HG03354 (cell line): ENCODE measurements around the gene INPP5A.
"Not testable (repeated sequence)": the region's sequence is repeated elsewhere in the genome, so short reads cannot be mapped to it uniquely, and the experiment has no call there.

Source experiments
- ATAC-seq: cut with Tn5 transposase; IDR thresholded peaks from one replicate; pipeline ENCODE4 v1.9.1; 2021; ENCODE audit warnings: mild to moderate bottlenecking; ENCODE audit not compliant: unreplicated experiment, poor library complexity, severe bottlenecking

INPP5A gene

DNA sequence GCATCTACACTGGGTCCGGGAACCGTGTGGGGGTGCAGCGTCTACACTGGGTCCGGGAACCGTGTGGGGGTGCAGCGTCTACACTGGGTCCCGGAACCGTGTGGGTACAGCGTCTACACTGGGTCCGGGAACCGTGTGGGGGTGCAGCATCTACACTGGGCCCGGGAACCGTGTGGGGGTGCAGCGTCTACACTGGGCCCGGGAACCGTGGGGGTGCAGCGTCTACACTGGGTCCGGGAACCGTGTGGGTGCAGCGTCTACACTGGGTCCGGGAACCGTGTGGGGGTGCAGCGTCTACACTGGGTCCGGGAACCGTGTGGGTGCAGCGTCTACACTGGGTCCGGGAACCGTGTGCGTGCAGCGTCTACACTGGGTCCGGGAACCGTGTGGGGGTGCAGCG lies 254.5 kb downstream of the INPP5A start:
- not testable (repeated sequence) for ATAC-seq

DNA sequence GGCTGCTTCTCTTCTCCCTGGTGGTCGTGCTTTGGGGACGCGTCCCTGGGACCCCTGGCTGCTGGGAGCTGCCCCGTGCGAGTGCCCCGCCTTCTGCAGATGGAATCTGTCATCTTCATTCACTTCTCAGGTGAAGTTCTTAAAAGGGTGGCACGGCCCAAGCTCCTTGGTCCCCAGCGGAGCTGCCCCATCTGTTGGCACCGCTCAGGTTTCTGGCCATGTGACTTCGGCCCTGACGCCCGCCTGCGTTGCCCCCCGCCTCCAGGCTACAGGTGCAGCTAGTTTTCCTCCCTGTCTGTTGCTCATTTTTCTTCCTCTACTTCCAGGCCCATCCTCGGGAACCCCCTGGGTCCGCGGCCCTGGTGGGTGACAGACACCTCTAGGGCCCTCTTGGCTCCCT lies 255.2 kb downstream of the INPP5A start:
- no peak for ATAC-seq

DNA sequence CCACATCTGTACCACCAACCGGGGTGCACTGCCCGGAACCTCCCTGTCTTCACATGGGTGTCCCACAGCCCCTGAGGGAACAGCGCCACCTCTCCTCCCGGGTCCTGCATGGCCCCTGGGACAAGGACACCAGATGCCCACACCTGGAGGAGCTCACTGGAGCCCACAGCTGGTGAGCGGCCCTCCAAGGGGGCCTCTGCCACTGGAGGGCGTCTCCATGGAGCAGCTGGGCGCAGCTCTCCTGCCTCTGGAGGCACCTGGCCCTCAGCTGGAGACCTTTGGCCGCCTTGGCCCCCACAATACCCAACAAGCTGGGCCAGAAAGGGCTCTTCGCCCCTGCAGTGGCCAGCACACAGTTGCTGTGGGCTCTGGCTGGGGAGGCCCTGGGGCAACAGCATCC lies 255.6 kb downstream of the INPP5A start:
- ATAC-seq, result no peak

DNA sequence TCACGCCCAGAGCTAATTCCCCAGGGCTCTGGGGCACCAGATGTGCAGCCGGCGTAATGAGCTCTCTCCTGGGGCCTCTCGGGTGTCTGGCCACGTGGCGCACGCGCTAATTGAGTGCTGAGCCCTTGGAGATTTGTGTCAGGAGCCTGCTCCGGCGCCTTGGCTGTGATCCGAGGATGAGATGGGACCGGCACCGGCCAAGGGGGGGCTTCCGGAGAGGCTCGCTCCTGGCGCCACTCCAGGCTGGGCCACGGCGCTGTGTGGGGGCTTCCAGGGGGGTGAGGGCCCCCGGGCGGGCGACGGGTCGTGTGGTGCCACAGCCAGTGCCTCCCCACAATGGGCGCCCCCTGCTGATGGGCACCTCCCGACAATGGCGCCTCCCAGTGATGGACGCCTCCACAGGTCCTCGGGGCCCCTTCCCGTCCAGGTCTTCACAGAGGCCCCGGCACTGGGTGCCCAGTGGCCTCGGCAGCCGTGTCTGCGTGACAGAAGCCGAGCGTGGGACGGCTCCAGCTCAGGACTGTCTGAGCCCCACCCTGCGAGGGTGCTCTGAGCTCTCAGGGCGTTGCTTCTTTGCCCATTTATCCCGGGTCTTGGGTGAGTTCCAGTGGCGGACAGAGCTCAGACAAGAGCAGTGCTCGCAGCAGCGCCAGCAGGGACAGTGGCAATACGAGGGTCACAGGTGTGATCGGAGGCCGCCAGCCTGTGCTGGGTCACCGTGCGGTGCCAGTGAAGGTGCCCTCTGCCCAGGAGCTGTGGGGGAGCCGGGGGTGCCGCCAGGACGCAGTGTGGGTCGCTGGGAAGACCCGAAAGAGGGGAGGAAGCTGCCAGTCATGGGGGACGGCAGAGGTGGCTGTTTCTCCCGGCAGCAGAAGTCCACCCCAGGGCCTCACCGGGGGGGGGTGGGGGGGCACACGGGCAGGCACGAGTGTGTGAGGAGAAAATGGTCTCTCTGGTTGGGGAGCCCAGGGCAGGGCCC lies 256.6 kb downstream of the INPP5A start:
- ATAC-seq, result no peak

DNA sequence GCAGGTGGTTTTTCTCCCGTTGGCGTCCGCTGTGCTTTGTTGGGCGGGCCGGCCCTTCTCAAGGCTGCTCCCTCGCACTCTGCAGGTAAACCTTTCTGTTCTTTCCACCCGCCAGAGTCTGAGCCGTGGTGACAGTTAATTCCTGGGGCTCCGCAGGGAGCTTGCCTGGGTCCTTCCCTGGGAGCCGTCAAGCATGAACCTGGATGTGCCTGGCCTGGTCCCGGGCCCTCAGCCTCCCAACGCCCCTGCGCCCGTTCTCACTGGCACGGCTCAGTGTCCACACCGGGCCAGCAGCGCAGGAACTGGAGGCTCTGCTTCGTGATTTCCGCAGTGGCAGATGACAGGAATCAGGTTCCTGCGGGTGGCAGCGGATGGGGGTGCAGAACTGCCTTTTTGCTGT lies 259.3 kb downstream of the INPP5A start:
- no peak for ATAC-seq

DNA sequence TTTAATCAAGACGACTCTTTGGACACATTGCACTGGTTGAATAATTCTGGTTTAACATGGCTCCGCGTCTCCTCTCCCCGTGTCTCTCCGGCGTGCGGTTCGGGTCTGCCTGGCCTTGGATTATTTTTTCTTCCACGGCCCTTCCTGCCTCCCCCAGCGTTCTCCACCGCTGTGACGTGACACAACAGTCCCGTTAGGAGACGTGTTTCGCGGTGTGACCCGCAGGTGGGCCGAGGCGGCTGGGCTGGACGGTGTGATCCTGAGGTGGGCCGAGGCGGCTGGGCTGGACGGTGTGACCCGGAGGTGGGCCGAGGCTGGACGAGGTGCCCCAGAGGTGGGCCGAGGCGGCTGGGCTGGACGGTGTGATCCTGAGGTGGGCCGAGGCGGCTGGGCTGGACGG lies 260.4 kb downstream of the INPP5A start:
- not testable (repeated sequence) for ATAC-seq

DNA sequence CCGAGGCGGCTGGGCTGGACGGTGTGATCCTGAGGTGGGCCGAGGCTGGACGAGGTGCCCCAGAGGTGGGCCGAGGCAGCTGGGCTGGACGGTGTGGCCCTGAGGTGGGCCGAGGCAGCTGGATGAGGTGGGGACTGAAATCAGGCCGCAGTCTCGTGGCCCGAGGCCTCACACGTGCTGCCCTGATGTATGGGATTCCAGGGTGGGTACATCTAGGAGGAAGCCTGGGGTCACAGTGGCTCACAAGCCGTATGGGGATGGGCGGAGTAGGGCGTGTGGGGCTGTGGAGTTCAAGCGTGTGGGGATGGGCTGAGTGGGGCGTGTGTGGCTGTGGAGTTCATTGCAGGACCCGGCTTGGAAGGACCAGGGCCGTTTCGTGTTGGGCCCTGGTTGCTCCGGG lies 260.8 kb downstream of the INPP5A start:
- no peak for ATAC-seq

DNA sequence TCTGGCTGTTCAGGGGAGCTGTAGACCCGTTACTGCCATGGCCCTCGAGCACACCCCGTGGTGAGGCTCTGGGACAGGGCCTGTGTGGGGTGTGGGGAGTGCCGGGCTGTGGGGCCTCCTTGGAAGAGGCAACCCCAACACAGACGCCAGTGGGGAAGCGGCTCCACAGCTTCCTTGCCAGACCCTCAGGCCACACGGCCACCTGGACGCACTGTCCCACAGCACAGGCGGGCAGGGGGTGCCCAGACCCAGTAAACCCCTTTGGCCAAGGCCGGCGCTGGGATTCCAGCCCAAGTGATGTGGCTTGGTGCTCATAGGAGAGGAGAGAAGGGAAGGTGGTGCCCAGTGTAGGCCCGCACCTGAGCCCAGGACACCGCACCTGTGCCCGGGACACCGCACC lies 261.3 kb downstream of the INPP5A start:
- no peak for ATAC-seq

DNA sequence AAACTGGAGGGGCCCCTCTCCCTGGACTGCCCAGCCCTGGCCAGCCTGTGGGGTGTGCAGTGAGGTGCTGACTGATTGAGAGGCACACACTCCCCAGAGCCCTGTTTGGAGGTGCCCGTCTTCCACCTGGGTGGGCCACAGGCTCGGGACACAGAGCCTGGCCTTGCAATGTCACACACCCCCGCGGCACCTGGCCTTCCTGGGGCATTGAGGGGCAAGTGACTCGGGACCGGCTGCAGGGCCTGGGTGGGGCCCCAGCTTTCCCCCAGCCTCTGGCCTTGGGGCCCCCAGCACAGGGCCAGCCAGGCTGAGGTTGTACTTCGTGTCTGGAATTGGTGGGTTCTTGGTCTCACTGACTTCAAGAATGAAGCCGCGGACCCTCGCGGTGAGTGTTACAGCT lies 262.3 kb downstream of the INPP5A start:
- ATAC-seq, result no peak

DNA sequence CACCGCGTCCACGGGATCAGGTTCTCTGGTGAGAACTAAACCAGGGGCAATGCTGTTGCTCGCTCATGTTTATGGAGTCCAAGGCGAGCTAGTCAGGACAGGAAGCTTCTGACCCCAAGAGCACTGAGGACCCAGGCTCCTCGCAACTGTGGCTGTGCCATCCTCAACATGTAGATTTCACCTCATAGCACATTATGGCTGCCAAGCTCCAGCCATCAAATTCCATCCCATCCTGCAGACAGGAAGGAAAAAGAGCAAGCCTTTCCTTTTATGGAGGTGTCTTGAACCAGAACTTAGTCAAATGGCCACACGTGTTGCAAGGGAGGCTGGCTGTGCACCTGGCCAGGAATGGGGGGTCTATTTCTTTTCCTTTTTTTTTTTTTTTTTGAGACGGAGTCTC lies 264.5 kb downstream of the INPP5A start:
- no peak for ATAC-seq

DNA sequence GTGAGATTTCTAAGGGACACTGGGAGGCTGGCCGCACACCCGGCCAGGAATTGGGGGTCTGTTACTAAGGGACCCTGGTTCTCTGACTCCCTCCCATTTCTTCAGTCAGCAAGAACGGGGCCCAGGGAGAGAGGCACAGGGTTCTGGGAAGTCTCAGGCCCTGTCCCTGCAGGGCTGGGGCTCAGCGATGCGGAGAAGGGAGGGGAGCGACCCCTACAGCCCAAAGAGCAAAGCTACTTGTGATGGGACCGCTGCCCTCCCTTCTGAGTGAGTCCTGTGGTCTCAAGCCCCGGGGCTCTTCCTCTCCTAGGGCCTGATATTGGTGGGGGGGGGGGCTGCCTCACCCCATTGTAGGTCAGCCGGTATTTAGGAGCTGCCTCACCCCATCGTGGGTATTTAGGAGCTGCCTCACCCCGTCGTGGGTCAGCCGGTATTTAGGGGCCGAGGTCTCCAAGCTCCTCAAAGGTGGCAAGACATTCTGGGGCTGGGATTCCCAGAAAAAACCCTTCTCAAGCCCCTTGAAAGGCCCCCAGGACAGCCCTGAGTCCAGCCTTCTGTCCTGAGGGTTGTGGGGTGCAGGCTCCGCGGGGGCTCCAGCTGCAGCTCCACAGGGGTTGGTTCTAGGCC lies 265.2 kb downstream of the INPP5A start:
- ATAC-seq, result no peak

DNA sequence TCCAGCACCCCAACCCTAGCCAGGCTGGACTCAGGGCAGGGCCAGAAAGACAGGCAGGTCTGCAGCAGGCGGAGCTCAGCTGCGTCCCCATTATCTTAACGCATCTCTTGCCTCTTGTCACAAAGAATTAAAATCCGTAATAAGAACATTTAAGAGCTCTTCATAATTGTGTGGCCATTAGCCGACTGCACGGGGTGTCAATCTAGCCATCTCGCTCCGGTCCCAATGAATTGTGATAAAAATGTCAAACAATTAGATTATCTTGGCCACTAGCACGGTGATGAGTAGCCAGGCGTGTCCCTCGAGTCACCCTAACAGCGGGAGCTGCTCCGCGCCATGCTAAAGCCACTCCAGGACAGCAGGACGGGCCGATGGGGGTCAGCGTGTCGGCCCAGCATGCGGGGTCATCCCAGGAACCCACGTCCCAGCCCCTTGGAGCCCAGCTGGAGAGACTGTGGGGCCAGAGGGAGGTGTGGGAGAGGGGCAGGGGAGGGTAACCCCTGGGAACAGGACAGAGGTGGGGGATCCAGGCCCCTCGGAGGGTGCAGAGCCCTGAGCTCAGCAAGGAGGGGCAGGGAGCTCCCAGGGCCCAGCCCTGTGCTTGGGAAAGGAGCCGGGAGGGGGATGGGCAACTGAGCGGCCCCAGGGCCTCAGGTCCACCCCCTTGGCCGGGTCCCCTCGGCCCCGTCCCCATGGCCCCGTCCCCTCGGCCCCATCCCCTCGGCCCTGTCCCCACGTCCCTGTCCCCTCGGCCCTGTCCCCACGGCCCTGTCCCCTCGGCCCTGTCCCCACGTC lies 266.0 kb downstream of the INPP5A start:
- ATAC-seq, result no peak

DNA sequence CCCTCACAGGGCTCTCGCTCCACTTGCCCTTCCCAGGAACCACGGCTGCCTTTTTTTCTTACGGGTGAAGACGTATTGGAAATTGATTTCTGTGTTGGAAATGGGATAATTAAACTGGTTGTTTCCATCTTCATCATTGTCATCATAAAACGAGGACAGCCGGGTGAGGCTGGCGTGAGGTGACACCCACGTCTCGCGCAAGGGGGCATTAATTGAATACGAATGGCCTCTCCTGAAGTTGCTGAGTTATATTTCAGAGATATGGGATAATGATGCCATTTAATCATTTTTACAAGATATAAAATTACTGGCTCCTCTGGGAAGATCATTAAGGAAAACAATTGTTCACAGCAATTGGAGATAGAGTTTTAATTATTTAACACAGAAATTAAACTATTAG lies 266.7 kb downstream of the INPP5A start:
- ATAC-seq, result no peak

DNA sequence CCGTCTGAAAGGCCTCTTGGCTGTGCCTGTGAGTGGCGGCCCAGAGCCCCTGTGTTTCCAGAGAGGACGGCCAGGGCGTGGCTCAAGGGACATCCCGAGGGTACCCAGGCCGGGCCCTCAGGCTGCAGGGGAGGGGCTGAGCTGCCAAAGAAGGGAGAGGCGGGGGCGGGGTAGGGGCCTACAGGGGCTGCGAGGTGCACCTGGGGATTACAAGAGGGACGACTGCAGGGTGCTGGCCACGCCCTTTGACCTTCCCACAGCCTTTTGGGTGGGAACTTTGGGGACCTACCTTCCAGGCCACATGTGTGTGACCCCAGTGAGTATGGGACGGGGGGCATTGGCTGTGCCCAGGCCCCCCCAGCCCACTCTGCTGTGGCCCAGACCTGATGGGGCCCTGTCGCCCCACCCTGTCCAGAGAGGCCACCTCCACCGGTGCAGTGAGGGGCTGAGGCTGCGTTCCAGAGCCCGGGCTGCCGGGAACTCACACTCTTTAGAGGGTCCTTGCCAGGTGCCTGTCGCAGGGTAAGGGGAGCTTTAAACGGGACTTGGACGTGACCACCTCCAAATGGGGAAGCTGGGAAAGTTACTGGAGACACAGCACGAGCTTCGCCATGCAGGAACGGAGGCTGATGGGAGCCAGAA lies 267.3 kb downstream of the INPP5A start:
- no peak for ATAC-seq

DNA sequence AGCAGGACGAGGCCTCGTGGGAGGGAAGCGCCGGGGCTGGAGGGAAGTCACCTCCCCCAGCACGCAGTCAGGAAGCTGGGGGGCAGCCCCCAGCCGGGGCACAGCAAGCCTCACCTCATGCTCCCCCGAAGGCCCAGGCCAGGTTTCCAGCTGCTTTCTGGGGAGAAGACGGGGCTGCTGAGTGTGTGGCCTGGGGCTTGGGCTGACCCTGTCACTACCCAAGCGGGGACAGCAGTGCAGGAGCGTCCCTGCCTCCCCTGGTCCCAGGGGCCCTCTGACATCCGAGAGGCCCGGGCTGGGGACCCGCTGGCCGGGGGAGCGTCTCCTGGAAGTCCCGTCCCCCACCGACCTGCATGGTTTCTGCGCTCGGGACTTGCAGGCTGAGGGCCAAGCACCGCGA lies 268.0 kb downstream of the INPP5A start:
- ATAC-seq, result no peak

DNA sequence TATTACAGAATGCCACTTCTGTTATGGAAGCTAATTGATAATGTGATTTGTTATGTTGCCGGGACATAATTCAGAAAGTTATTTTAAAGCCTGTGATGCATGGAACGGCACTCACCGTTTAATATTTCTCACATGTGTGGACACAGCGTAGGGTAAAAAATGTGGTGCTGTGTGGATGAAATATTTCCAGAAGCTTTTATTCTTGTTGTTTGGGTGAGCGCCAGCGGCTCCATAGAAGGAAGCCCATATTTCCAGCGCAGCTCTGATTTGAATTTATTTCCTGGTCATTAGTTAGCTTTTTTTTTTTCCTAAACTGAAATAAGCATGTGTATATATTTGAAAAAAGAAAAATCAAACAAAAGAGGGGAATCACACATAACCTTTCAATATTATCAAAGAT lies 268.5 kb downstream of the INPP5A start:
- no peak for ATAC-seq

DNA sequence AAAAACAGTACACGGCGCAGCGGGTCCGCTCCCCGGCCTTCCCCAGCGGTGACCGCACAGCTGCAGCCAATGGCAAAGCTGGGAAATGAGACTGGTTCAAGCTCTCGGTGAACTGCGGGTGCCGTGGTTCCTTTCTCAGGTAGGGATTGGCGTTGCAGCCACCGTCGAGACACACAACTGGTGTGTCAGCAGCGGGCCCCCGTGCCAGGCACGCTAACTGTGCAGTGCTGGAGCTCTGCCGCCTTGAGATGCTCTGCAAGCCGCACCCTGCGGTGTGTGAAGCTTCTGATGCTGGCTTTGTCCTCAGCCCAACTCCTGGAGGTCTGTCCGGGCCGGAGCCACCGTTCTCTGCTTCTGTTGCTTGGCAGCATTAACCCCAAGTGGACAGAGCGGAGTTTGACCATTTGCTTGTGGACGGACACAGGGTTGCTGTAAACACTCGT lies 269.0 kb downstream of the INPP5A start:
- ATAC-seq, result no peak

DNA sequence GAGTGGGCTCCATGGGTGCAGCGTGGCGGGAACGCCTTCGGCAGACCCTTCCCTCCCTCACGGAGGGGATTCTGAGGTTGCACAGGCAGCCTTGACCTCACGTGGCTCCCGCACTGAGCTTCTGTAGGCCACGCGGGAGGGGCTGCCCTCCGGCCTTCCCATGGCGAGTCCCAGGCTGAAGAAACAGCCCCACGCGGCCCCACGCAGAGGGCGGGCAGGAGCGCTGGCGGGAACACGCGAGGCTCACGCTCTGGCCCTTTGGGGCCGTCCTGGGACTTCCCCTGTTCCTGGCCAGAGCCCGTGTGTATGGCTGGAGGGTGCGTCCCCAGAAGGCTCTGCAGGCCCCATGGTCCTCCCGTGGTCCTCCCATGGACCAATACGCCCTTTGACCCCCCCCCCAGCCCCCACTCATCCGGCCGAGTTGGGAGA lies 270.0 kb downstream of the INPP5A start:
- ATAC-seq, result no peak

DNA sequence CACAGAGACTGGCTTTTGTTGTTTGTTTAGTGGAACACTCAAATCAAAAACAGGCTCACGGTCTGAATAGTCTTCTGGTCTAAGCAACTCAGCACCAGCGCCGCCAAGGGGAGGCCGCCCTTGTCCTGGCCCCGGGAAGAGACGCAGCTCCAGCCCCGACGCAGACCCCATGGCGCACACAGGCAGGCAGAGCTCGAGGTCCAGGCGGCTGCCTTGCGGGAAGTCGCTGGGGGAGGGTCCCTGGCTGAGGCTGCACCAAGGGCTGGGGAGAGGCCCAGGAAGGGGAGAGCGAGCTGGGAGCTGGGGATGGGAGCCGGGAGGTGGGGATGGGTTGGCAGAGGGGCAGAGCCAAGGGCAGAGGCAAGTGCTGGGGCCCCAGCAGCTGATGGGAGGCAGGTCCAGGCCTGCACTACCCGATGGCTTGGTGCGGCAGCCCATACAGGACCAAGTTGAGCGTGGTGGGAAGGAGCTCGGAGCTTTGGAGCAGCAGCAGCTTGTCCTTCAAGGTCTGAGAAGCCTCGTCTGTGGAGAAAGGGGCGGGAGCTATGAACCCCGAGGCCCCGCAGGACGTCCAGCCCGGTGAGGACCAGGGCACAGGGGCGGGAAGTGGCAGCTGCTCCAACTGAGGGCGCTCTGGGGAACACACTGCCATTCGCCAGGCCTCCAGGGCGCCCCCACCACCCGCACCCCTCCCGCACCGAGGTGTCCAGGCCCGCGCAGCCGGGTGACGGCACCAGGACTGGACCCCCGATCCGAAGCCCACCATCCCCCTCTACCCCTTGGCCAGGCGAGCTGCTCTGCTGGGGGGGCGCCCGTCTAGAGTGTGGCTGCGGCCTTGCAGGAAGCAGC lies 271.0 kb downstream of the INPP5A start:
- ATAC-seq, result no peak
